Sigmoid colon (tissue), 4 donors: ENCODE results near the gene ZNF276.

Experiments
- POLR2AphosphoS5 ChIP-seq, 4 donors: sonication (generic); formaldehyde crosslinking; IDR thresholded peaks; one replicate each; pipeline ENCODE4 v1.6.1; 2017; ENCODE audit warnings: antibody characterized with exemption in 4 of 4
- TF ChIP-seq, protein P1 (sequence below), 4 experiments: fragments of 450-650 bp in 3 of 4; fragments of 200-600 bp in 1 of 4; IDR thresholded peaks; one replicate each; pipeline ENCODE4 v1.5.1; 2016 to 2019; ENCODE audit warnings: antibody characterized with exemption in 4 of 4, mild to moderate bottlenecking in 3 of 4, moderate library complexity in 2 of 4

DNA sequence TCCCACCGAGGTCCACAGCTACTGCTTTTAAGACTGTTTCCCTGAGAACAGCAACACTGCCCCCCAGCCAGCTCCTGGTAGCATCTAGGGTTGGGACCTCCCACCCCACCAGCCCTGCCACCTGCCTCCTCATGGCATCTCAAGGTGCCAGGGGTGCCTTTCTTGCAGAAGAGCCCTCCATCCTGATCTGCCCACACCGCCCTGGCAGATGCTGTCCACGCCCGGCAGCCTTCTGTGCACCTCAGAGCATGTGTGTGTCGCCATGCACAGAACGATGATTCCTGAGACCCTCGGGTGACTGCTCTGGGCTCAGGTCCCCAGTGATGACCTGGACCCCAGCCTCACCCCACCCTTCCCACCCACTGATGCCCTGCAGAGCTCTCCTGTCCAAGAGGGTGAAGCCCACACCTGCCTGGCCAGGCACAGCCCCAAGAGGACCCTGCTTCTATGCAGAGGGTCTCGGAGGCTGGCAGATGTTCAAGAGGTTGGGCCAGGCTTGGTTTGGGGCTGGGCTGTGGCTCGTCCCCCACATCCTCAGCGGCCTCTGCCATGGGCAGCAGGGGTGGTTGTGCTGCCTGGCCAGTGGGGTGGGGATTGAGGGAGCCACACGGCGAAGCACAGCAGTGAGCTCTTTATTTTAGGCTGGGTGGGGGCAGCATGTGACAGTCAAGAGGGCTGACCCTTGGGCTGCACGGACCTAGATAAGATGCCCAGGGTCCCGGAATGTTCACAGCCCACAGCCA is 14.6 kb upstream of the ZNF276 start:
- TF ChIP-seq, protein P1, sequence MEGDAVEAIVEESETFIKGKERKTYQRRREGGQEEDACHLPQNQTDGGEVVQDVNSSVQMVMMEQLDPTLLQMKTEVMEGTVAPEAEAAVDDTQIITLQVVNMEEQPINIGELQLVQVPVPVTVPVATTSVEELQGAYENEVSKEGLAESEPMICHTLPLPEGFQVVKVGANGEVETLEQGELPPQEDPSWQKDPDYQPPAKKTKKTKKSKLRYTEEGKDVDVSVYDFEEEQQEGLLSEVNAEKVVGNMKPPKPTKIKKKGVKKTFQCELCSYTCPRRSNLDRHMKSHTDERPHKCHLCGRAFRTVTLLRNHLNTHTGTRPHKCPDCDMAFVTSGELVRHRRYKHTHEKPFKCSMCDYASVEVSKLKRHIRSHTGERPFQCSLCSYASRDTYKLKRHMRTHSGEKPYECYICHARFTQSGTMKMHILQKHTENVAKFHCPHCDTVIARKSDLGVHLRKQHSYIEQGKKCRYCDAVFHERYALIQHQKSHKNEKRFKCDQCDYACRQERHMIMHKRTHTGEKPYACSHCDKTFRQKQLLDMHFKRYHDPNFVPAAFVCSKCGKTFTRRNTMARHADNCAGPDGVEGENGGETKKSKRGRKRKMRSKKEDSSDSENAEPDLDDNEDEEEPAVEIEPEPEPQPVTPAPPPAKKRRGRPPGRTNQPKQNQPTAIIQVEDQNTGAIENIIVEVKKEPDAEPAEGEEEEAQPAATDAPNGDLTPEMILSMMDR (IDR thresholded peaks at IDR 0.05): no peak
- TF ChIP-seq POLR2AphosphoS5 (IDR thresholded peaks at IDR 0.05): no peak
